Measurements from ENCODE around the gene CTSA. TPM values are rescaled to one million over a fixed set of nuclear protein-coding genes. Genes with fewer than 3 reads are reported as not detected.

Gene CTSA
- total RNA-seq, 1 experiment from 2014 or later = 109 TPM

DNA sequence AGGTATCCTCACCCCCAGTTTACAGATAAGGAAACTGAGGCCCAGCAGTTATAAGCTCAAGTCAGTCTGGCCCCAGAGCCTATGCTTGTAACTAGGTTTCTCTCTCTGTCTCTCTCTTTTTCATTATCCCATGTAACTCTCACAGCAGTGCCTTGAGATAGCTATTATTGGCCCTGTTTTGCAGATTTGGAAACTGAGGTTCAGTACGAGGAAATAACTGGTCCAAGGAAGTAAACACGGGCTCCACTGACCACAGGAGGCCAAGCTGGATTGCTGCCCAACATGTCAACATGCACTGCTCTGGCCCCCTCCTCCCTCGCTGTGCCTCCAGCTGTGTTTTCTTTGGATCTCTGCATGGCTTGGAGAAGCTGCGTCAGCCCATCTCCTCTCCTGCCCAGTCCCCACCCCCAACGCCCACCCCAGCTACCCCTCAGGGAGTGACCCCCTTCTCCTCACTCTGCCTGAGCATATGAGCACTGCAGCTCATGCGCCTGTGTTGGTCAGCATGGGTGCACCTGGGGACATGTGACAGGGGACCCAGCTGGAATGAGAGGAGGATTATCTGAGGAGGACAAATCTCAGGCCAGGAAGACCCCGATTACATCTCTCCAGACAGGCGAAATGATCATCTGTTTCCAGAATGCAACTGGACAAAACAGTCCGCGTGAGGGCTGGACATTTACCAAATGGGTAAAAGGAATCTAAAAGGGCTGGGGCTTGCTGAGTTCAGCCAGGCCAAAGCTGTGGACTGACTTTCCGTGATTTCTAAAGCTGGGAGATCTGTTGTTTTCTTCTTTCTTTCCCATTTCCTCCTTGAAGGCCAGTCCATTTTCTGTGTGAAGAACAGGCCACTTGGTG is 28.6 kb downstream of the CTSA start:
- ChIA-PET POLR2A (interaction anchor here (3.2 kb wide), 1 partner anchor 14 kb away, joined by 12 read pairs; the partner anchor contains the start of gene PCIF1), CTCF (interaction anchor here (0.6 kb wide), 1 partner anchor 13 kb away, joined by 4 read pairs; no protein-coding TSS in a partner anchor), RAD21 (ENCODE audit: low non-redundant PET in 1 of 2, low total read pairs in 2 of 2, uncharacterized antibody in 2 of 2, unreplicated experiment in 2 of 2) (no interaction called here)
- H3K79me2 ChIP-seq (ENCODE audit: insufficient read depth, low read length) = no peaks in the 10 kb centered on the region
- no peak overlapping the region for H3K27ac ChIP-seq (ENCODE audit: low read depth, low read length)
- H3K9me3 ChIP-seq (ENCODE audit: control insufficient read depth in 1 of 2, insufficient read depth in 1 of 2, low read depth in 1 of 2, low read length in 2 of 2) = no peaks in the 10 kb centered on the region
- no peak overlapping the region for H3K4me2 ChIP-seq (ENCODE audit: low read length)
- ATAC-seq (no peak), DNase-seq (ENCODE audit: low read depth, low spot score) (no peak)
- no peaks in the 10 kb centered on the region for H4K20me1 ChIP-seq (ENCODE audit: insufficient read depth)
- H2AFZ ChIP-seq (ENCODE audit: low read depth, low read length, poor library complexity, severe bottlenecking) = no peak overlapping the region
- no peak for TF ChIP-seq CBX3 (IDR thresholded peaks at IDR 0.05; ENCODE audit: low read depth)
- no peak for TF ChIP-seq ZNF274 (IDR thresholded peaks at IDR 0.05; ENCODE audit: low read depth, low read length)
- no peak for TF ChIP-seq EZH2phosphoT487 (IDR thresholded peaks at IDR 0.05; ENCODE audit: borderline replicate concordance)
- TF ChIP-seq CEBPB (IDR thresholded peaks at IDR 0.05; ENCODE audit: low read depth) = no peak
- no peak for TF ChIP-seq ZFX (IDR thresholded peaks at IDR 0.05)
- TF ChIP-seq, protein P1, sequence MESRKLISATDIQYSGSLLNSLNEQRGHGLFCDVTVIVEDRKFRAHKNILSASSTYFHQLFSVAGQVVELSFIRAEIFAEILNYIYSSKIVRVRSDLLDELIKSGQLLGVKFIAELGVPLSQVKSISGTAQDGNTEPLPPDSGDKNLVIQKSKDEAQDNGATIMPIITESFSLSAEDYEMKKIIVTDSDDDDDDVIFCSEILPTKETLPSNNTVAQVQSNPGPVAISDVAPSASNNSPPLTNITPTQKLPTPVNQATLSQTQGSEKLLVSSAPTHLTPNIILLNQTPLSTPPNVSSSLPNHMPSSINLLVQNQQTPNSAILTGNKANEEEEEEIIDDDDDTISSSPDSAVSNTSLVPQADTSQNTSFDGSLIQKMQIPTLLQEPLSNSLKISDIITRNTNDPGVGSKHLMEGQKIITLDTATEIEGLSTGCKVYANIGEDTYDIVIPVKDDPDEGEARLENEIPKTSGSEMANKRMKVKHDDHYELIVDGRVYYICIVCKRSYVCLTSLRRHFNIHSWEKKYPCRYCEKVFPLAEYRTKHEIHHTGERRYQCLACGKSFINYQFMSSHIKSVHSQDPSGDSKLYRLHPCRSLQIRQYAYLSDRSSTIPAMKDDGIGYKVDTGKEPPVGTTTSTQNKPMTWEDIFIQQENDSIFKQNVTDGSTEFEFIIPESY (IDR thresholded peaks at IDR 0.05; ENCODE audit: extremely low read depth, insufficient replicate concordance, low read length) = no peak
- TF ChIP-seq SP1 (IDR thresholded peaks at IDR 0.05; ENCODE audit: low read depth) = no peak
- TF ChIP-seq REST (IDR thresholded peaks at IDR 0.05; ENCODE audit: low read depth) = no peak
- TF ChIP-seq RAD21 (IDR thresholded peaks at IDR 0.05; ENCODE audit: low read depth) = no peak
- no peak for TF ChIP-seq TCF7L2 (IDR thresholded peaks at IDR 0.05; ENCODE audit: borderline replicate concordance, extremely low read depth, insufficient read depth, insufficient read length)
- TF ChIP-seq, protein P2, sequence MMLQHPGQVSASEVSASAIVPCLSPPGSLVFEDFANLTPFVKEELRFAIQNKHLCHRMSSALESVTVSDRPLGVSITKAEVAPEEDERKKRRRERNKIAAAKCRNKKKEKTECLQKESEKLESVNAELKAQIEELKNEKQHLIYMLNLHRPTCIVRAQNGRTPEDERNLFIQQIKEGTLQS (IDR thresholded peaks at IDR 0.05) = no peak
- TF ChIP-seq FOSL1 (IDR thresholded peaks at IDR 0.05; ENCODE audit: low read depth) = no peak
- no TSS peak for BruUV-seq (replicated peaks)
- H3K36me3 ChIP-seq (ENCODE audit: control insufficient read depth in 1 of 2, insufficient read depth in 2 of 2, low read length in 2 of 2) = no peaks in the 10 kb centered on the region
- H3K4me1 ChIP-seq (ENCODE audit: control insufficient read depth in 1 of 2, insufficient read depth in 2 of 2, low read length in 2 of 2) = no peaks in the 10 kb centered on the region
- no peaks in the 10 kb centered on the region for H3K27me3 ChIP-seq (ENCODE audit: insufficient read depth, low read length)
- no peak overlapping the region for H3K9ac ChIP-seq (ENCODE audit: low read length)
- H3K9me2 ChIP-seq (ENCODE audit: insufficient read depth) = no peaks in the 10 kb centered on the region
- intact Hi-C loops (cut with micrococcal nuclease) = no loop called here
- H3K4me3 ChIP-seq (replicated peaks in 1 of 2; ENCODE audit: low read depth in 1 of 2, low read length in 2 of 2) = no peak overlapping the region
